GM13977 (cell line): ENCODE measurements around the gene HSH2D.
"Not testable (repeated sequence)": the region's sequence is repeated elsewhere in the genome, so short reads cannot be mapped to it uniquely, and the experiment has no call there.

Source experiments
- DNase-seq: peaks from one replicate; pipeline ENCODE4 v3.0.0; 2012; ENCODE audit warnings: low spot score
- CTCF ChIP-seq: IDR thresholded peaks from 2 replicates; pipeline ENCODE4 v1.5.1; 2012; ENCODE audit warnings: mild to moderate bottlenecking, control low read depth; ENCODE audit not compliant: insufficient read depth; ENCODE audit errors: extremely low read depth, missing control alignments
- in situ Hi-C: fragments of 300-500 bp; cut with MboI; formaldehyde crosslinking; loops from one replicate; pipeline ENCODE4 v1.12.0; 2022; ENCODE audit warnings: low sequenced_read_pairs, low pct_unique_long_range_greater_than_20kb, mixed read lengths, inconsistent platforms; ENCODE audit not compliant: unreplicated experiment

HSH2D gene

GRCh38 chr19:16143399-16144215, at the start of gene HSH2D:
Gene HSH2D (plus strand): TSS chr19:16143685. CDS start chr19:16148751, 5,066 bp downstream.
- DNase-seq: peak; percentile 77
- in situ Hi-C loops: no loop called here
- TF ChIP-seq CTCF: no peak

GRCh38 chr19:16094360-16095070, 49.0 kb upstream of the HSH2D start:
- in situ Hi-C loops: no loop called here
- DNase-seq: no peak
- no peak for TF ChIP-seq CTCF

GRCh38 chr19:16095071-16095571, 48.4 kb upstream of the HSH2D start:
- in situ Hi-C loops: no loop called here
- DNase-seq: no peak
- no peak for TF ChIP-seq CTCF

- in situ Hi-C loops: no loop called here
- DNase-seq: no peak
- no peak for TF ChIP-seq CTCF
Observed at GRCh38 chr19:16096280-16096855, 47.1 kb upstream of the HSH2D start.

GRCh38 chr19:16098416-16098768, 45.1 kb upstream of the HSH2D start:
- in situ Hi-C loops: no loop called here
- TF ChIP-seq CTCF: no peak
- no peak for DNase-seq

GRCh38 chr19:16098821-16099220, 44.7 kb upstream of the HSH2D start:
- in situ Hi-C loops: no loop called here
- no peak for TF ChIP-seq CTCF
- DNase-seq: no peak

- DNase-seq, in situ Hi-C loops: not testable (repeated sequence)
Observed at GRCh38 chr19:16099314-16099965, 44.0 kb upstream of the HSH2D start.
